ENCODE data around the gene HSPA12B.

The HSPA12B gene

DNA sequence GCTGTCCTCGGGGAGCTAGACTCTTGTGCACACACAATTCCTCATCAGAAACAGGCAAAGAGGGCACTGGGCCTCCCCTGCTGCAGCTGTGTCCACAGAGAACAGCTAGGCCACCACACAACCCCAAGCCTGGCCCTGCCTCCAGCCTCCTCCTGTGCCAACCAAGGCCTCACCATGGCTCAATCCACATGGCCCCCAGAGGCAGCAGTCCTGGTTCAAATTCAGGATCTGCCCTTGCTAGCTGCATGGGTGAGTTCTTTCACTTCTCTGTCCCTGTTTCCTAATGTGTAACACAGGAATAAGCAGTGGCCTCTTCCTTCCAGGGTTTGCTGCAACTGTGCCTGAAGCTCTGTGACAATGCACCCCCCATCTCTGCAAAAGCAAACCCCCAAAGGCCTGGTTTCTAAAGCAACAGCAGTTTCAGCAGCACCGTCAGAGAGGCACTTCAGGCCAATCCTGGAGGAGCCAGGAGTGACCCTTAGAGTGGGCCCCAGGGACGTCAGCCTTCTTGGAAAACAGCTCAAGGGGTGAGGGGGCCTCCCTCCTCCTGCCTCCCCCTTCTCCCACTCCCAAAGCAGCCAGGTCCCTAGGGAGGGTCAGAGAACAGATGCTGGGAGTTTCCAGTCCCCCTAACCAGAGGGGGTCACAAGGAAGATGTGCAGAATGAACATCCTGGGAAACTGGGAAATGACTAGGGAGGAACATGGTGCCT is 32.8 kb downstream of the HSPA12B start:
- TF ChIP-seq, protein P1, sequence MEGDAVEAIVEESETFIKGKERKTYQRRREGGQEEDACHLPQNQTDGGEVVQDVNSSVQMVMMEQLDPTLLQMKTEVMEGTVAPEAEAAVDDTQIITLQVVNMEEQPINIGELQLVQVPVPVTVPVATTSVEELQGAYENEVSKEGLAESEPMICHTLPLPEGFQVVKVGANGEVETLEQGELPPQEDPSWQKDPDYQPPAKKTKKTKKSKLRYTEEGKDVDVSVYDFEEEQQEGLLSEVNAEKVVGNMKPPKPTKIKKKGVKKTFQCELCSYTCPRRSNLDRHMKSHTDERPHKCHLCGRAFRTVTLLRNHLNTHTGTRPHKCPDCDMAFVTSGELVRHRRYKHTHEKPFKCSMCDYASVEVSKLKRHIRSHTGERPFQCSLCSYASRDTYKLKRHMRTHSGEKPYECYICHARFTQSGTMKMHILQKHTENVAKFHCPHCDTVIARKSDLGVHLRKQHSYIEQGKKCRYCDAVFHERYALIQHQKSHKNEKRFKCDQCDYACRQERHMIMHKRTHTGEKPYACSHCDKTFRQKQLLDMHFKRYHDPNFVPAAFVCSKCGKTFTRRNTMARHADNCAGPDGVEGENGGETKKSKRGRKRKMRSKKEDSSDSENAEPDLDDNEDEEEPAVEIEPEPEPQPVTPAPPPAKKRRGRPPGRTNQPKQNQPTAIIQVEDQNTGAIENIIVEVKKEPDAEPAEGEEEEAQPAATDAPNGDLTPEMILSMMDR (conservative IDR thresholded peaks at IDR 0.05) = no peak
- H3K27ac ChIP-seq = no peak overlapping the region

DNA sequence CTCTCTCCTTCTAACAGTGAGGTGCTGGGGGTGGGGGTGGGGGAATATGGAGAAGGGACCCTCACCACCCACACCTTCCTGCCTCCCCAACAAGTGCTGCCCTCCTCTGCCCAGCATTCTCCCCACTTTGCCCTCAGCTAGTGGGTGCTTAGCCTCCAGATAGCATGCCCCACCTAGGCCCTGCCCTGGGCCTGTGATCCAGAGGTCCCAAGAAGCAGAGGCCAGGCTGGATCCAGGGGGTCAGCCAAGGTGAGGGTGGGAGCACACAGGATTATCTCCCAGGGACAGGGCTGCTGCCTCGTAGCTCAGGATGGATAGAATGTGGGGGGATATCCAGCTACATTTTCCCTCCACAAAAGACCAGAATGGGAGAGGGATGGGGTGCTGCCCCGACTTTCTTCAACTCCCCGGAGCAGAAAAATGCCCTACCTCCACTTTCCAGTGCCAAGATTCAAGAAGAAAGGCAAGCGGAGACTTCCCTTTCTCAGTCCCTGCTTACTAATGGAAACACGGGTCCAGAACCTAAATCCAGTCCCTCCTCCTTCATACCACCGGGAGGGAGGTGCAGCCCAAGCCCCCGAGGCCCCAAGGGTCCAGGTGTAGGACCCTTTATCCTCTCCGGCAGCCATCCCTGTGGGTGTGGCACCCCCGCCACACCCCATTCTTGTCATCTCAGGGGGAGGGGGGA is 34.1 kb downstream of the HSPA12B start:
- TF ChIP-seq, protein P1 (conservative IDR thresholded peaks at IDR 0.05) = no peak
- H3K27ac ChIP-seq = peak overlapping the region; percentile 80; the same call in 1 of the 2 replicates

DNA sequence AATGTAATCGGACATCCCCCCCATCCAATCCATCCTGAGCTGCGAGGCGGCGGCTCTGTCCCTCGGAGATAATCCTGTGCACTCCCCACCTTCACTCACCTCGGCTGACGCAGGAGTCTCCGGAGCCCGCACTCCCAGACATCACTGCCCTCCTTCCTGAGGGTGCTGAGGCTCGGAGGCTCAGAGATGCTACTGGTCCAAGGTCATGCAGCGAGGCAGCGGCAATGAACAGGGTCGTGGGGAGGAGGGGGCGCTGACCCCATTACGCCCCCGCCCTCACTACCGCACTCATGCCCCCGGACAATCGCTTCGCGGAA is 34.6 kb downstream of the HSPA12B start:
- H3K27ac ChIP-seq = peak overlapping the region; percentile 80; the same call in 1 of the 2 replicates

DNA sequence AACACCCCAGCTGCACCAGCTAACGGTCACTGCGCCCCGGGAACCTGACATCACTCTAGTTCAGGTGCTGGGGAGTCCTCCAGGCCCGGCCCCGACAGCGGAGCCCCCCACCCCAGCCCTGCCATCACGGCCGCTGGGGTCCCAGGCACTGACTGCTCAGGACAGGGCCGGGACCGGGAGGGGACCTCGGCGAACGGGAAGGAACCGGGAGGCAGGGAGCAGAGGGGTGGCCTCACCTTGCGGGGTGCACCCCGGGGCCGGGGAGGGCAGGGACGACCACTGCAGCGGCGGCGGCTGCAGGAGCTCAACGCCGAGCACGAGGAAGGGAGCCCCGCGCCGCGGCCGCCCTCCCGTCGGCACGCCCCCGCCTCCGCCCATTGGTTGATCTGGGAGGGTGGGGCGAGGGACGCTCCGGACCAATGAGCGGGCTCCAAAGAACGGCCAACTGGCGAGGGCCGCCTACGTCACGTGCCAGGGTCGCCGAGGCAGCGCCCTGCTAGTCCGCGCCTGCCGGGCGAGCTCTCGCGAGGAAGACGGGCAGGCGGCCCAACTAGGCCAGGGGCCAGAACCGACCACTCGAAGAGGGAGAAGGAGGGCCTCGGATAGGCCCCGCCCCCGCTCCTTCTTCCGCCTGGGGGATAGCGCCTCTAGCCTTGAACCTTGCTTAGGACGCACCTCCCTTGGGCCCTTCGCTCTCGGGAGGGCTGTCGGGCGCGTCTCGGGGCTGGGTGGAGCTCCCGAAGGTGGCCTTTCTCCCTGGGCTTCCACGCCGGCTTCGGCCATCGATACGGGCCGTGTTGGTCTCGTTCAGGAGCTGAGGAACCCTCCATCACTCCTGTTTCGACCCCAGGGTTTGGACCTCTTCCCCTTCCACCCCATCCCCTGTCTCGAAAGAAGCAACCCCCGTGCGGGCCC is 35.2 kb downstream of the HSPA12B start, which contains the start of gene ADISSP:
Gene ADISSP (minus strand): TSS at position 327 of the 915 bp plus-strand sequence. CDS start 7,653 bp downstream, outside the sequence.
- H3K27ac ChIP-seq = peak within 1 kb of the TSS; percentile 80
- TF ChIP-seq, protein P1 (conservative IDR thresholded peaks at IDR 0.05) = no peak

More for the DNA sequence above, 34.6 kb downstream of the HSPA12B start:
- TF ChIP-seq, protein P1 (conservative IDR thresholded peaks at IDR 0.05) = no peak

DNA sequence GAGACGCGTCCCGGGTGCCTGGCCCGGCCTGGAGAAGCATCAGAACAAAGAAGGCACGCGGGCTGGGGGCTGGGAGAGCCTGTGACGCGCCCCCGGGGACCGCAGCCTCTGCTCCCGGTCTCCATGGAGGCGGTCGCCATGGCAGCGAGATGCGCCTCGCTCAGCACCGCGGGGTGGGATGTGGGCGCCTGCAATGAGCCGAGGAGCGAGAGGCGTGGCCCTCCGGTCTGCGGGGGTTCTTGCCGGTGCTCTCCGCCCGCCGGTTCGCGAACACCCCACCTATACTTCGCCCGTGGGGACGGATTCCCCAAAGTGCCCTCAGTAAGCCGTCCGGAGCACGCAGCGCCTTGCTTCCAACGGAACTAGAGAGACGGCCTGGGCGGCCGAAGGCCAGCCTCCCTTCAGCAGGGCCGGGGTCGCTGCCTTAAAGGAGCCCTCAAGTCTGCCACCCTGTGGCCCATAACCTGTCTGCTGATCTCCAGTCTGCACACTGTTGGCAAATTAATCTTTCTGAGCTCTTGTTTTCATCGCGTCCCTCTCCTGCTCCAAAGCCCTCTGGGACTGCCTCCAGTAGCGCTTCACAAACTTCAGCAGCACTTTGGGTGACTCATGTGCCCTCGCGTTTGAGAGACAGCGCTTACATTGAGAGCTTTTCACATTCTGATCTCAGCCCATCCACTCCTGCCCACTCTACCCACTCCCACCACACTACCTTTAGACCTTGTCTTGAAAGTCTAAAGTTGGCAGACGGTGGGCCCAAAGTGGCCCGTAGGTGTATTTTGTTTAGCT is 36.1 kb downstream of the HSPA12B start:
- TF ChIP-seq, protein P1 (conservative IDR thresholded peaks at IDR 0.05) = peak; percentile 88
- peak overlapping the region; percentile 80 for H3K27ac ChIP-seq

DNA sequence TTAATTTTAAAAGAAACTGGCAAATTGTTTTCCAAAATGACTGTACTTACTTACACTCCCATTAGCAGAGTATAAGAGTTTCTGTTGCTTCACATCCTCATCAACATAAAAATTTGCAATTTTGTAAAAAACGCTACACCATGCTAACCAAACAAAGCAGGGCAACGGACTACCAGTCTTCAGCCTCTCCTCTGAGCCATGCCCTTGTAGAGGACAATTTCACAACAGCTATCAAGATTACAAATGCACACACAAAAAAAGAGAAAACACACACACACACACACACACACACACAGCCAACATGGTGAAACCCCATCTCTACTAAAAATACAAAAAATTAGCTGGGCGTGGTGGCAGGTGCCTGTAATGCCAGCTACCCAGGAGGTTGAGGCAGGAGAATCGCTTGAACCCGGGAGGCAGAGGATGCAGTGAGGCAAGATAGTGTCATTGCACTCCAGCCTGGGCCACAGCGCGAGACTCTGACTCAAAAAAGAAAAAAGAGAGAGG is 39.1 kb downstream of the HSPA12B start:
- H3K27ac ChIP-seq = no peak overlapping the region

More for the DNA sequence above, 39.1 kb downstream of the HSPA12B start:
- TF ChIP-seq, protein P1 (conservative IDR thresholded peaks at IDR 0.05) = no peak

Data from VCaP (cell line).